Activated T-cell treated with anti-CD3 and anti-CD28 coated beads, Interleukin-2, amount 50 U/mL, for 48 hours (primary cell): ENCODE measurements around the gene LRRC41.
"Not testable (repeated sequence)": the region's sequence is repeated elsewhere in the genome, so short reads cannot be mapped to it uniquely, and the experiment has no call there.

Experiments used
- DNase-seq, 2 experiments: peaks; one replicate each; pipeline ENCODE4 v3.0.0-alpha.2; 2020

Gene LRRC41

GRCh38 chr1:46322191-46322590 is 18.8 kb upstream of the LRRC41 start:
- DNase-seq: not testable (repeated sequence)

GRCh38 chr1:46319960-46320914 is 16.8 kb upstream of the LRRC41 start:
- not testable (repeated sequence) for DNase-seq

- DNase-seq: not testable (repeated sequence)
Observed at GRCh38 chr1:46319301-46319700, 15.9 kb upstream of the LRRC41 start.

- no peak for DNase-seq
Observed at GRCh38 chr1:46317323-46317722, 13.9 kb upstream of the LRRC41 start.

DNA sequence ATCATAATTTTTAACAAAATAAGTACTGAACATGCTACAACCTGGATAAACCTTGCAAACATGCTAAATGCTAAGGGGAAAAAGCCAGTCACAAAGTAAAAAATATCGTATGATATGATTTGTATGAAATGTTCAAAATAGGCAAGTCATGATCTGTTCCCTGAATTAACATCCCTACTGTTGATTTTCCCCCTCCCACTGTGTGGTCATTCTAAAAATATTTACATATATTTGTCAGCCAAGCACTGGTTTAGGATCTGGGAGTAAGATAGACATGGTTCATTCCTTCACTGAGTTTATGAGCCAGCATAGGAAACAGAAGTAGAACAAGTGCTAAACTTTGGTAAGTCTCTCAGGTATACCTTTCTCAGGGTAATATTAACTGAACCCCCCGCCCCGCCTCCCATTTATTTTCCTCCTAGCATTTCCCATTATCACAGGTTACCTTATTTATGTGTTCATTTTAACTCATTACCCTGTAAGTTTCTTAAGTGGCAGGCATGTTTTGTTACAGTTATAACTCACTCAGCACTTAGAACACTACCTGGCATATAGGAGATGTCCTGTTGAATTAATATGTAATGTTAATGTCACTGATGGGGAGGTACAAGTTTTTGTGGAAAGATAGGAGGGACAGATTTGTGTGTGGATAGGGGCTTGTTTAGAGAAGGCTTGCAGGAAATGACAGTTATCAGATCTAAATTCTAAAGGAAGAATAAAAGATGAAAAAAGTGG is 12.4 kb upstream of the LRRC41 start:
- no peak for DNase-seq

GRCh38 chr1:46310321-46310720 is 6.9 kb upstream of the LRRC41 start:
- DNase-seq: no peak

DNA sequence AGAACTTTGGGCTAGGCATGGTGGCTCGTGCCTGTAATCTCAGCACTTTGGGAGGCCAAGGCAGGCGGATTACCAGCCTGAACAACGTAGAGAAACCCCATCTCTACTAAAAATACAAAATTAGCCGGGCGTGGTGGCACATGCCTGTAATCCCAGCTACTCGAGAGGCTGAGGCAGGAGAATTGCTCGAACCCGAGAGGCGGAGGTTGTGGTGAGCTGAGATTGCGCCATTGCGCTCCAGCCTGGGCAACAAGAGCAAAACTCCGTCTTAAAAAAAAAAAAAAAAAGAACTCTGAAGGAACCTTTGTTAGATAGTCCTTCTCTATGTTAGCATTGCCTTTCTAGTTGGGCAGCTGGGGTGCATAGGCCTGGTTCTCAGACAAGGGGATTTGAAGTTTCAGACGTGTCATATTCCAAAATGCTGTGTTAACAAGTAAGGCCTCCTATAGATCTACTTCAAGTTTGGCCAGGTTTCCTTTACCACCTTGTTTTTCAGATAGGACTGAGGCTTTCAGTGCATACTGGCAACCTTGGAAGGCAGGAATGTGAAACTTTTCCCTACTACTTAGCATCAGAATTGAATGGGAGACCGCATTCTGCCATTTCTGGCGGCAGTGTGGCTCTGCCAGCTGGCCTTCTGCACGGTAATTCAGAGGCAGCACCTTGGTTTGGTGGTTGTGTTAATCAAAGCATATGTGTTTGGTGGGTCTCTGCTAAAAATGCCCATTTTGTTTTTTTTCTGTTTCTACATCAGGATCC is 6.2 kb upstream of the LRRC41 start:
- DNase-seq: no peak

DNA sequence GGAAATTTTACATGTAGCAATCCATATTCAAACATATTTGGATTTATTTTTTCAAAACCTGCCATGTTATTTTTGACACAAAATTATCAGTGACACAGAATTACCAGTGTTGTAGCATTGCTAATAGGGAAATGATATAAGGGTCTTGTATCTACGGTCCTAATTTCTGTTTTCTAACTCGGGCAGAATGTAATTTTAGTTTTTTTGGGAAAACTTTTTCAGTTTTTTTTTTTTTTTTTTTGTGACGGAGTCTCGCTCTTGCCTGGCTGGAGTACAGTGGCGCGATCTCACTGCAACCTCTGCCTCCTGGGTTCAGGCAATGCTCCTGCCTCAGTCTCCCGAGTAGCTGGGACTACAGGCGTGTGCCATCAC is 2.7 kb upstream of the LRRC41 start:
- no peak for DNase-seq

GRCh38 chr1:46303872-46304326 is 483 bp upstream of the LRRC41 start:
- DNase-seq: no peak

GRCh38 chr1:46302641-46303037 is 777 bp downstream of the LRRC41 start:
- no peak for DNase-seq

DNA sequence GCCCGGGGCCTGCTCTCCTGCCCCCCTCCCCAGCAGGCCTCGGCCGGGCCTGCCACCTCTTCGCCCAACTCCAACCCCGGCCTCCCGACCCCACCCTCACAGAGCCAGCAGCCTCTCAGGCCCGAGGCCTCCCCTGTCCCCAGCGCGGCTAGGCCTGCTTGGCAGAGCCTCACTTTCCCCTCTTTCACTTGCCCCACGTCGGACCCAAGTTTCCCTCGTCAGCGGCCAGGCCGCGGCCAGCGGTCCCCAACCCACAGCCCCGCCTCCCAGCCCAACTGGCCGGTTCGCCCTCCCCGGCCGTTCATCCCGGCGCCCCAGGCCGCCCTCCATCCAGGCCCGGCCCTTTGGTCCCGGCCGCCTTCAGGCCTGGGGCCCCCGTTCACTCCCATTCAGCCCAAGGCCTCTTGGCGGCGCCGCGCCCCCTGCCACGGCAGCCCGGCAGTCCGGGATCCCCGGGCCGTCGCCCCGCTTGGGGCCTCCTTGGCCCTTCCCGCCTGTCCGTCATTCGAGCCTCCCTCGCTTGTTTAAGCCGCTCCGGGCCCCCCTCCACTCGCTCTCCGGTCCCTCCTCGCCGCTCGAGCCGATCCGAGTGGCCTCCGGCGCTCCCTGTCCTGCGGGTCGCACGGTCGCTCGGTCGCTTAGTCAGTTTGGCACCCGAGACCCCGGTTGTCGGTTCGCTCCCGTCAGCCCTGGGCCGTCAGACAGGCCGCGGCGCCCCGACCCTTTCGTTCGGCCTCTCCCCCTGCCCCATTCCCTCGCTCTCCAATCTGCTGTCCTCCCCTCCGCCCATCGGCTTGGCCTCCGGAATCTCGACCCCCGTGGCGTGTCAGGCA is 1.4 kb downstream of the LRRC41 start:
- peak; percentile 68 to 75 for DNase-seq

DNA sequence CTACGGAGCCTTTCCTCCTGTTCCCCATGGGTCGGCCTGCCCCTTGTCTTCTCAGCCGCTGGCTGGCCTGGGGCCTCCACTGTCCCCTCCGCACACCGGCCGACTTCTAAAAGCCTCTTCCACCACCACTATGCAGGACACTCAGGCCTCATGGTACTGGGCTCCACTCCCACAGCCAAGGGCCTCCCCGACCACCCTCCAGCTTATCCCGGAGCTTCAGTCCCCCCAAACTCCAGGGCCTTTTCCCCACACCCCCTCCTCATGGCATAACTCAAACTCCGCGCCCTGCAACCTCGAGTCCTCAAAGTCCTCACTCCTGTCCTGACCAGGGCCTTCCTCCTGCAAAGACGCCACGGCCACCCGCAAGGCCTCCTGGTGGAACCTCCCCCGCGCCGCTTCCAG is 2.0 kb downstream of the LRRC41 start:
- DNase-seq: no peak

- DNase-seq: no peak
Observed at GRCh38 chr1:46300673-46301405, 2.6 kb downstream of the LRRC41 start.

DNA sequence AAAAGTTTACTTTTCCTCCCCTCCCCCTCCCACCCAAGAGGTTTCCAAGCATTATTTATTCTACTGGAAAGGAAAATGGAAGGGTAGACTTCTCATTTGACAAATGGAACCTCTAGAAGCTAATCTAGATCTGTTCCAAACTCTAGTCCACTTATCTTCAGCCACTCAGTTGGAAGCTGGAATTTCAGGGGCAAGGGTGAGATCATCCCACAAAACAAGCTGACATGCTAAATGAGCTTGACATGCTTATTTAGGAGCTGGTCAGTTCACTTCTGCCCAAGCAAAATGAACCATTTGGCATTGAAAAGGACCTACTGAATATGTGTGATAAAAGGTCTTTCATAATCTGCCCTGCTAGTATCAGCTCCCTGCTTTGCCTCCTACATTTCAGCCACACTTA is 5.0 kb downstream of the LRRC41 start:
- no peak for DNase-seq

GRCh38 chr1:46295306-46295705 is 8.1 kb downstream of the LRRC41 start:
- DNase-seq: no peak

DNA sequence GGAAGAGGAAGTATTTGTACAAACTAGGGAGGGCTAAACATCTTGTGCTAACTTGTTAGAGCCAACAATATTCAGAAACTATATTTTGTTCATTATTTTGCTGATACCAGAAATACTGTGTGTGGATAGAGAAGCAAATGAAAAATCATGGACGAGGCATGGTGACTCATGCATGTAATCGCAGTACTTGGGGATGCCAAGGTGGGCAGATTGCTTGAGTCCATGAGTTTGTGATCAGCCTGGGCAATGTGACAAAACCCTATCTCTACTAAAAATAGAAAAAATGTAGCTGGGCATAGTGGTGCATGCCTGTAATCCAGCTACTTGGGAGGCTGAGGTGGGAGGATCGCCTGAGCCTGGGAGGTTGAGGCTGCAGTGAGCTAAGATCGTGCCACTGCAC is 13.4 kb downstream of the LRRC41 start:
- no peak for DNase-seq

GRCh38 chr1:46289134-46289494 is 14.3 kb downstream of the LRRC41 start:
- no peak for DNase-seq

- no peak for DNase-seq
Observed at GRCh38 chr1:46288485-46289133, 14.8 kb downstream of the LRRC41 start.

DNA sequence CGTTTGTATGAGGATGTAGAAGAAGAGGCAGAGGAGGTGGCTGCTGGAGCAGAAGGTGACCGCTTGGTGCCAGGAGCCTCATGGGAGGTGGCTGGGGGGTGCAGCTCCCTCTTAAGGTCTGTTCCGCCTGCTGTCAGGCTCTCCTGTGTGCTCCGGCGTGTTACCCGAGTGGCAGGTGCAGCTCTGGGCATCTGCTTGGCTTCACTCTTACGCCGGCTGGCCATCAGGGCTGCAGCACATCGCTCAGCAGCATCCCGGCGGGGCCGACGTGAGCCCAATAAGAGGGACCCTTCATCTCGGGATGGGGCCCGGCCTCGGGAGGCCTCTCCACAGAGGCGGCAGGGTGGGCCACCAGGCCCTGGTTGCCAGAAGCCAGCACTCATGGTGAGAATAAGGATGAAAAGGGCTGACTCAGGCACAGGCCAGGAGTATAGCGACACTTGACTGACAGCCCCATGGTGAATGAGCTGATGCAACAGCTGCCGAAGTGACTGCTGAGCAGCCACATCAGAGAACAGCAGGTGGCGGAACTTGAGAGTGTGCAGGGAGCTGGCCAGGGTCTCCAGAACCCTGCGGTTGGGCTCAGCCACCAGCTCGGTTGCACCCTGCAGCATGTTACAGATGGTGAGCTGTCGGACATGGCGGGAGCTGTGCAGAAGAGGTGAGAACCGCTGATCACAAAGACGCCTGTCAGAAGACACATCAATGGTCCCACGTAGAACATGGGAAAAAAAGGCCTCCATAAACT is 17.5 kb downstream of the LRRC41 start:
- DNase-seq: peak; percentile 58 to 61
